HL-60 (cell line): Measurements from ENCODE around the gene ETFA.

Experiments used
- DNase-seq, 2 experiments: peaks; one replicate each; pipeline ENCODE4 v3.0.0-alpha.2; 2010 to 2020; ENCODE audit warnings: low read depth in 1 of 2, low spot score in 1 of 2
- H3K27ac ChIP-seq: fragments of 250-450 bp; sonication (Bioruptor Pico); replicated peaks from 2 replicates; pipeline ENCODE4 v1.5.1; 2020; ENCODE audit warnings: mild to moderate bottlenecking, moderate library complexity
- H3K27me3 ChIP-seq: fragments of 250-450 bp; sonication (Bioruptor Pico); 2 replicates; pipeline ENCODE4 v1.5.1; 2021; ENCODE audit warnings: mild to moderate bottlenecking, moderate library complexity; ENCODE audit not compliant: insufficient read depth, poor library complexity, severe bottlenecking
- H3K4me3 ChIP-seq: replicated peaks from 2 replicates; pipeline ENCODE4 v1.5.1; 2011; ENCODE audit warnings: mild to moderate bottlenecking, control low read depth, low read length; ENCODE audit not compliant: insufficient read depth
- GABPA ChIP-seq: IDR thresholded peaks from 2 replicates; pipeline ENCODE4 v1.6.1; 2012; ENCODE audit warnings: low read depth
- POLR2AphosphoS5 ChIP-seq: IDR thresholded peaks from 2 replicates; pipeline ENCODE4 v1.6.1; 2012; ENCODE audit warnings: low read depth
- SPI1 ChIP-seq: IDR thresholded peaks from 2 replicates; pipeline ENCODE4 v1.6.1; 2012; ENCODE audit warnings: low read depth, mild to moderate bottlenecking, borderline replicate concordance
- TF ChIP-seq, protein P1 (sequence below): IDR thresholded peaks from one replicate; pipeline ENCODE4 v1.5.1; 2011; ENCODE audit warnings: low read length, control low read depth, inconsistent platforms; ENCODE audit not compliant: insufficient read depth
- TF ChIP-seq, protein P2 (sequence below): IDR thresholded peaks from 2 replicates; pipeline ENCODE4 v1.6.1; 2012; ENCODE audit warnings: low read depth; ENCODE audit not compliant: insufficient replicate concordance

Gene ETFA

DNA sequence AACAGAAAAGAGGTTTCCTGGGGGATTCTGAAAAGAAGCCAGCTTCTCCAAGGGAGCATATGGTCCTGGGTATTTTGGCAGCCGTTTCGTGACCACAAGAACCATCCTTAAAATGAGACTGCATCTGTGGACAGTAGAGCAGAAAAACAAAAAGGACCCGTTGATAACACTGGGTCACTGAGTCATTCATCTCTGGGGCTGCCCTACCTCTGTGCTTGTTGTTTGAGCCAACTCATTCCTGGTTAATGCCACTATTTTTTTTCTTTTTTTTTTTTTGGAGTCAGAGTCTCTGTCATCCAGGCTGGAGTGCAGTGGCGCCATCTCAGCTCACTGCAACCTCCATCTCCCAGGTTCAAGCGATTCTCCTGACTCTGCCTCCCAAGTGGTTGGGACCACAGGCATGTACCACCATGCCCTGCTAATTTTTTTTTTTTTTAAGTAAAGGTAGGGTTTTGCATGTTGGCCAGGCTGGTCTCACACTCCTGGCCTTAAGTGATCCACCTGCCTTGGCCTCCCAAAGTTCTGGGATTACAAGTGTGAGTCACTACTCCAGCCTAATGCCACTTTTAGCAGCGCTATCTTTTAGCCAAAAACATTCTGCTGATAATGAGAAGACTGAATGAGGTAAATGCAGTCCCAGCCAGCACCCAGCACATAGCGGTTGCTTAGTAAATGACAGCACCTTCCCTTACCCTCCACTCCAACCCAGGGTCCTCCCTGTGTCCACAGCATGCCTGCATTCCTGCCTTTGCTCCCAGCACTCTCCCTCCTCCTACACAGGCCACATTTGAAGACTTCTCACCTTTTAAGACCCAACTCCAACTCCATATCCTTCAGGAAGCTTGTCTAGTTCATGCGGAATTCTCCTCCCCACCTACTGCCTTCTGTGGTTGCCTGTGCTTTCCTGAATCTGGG is 16.2 kb upstream of the ETFA start:
- TF ChIP-seq GABPA = no peak
- no peak for TF ChIP-seq POLR2AphosphoS5
- TF ChIP-seq, protein P1, sequence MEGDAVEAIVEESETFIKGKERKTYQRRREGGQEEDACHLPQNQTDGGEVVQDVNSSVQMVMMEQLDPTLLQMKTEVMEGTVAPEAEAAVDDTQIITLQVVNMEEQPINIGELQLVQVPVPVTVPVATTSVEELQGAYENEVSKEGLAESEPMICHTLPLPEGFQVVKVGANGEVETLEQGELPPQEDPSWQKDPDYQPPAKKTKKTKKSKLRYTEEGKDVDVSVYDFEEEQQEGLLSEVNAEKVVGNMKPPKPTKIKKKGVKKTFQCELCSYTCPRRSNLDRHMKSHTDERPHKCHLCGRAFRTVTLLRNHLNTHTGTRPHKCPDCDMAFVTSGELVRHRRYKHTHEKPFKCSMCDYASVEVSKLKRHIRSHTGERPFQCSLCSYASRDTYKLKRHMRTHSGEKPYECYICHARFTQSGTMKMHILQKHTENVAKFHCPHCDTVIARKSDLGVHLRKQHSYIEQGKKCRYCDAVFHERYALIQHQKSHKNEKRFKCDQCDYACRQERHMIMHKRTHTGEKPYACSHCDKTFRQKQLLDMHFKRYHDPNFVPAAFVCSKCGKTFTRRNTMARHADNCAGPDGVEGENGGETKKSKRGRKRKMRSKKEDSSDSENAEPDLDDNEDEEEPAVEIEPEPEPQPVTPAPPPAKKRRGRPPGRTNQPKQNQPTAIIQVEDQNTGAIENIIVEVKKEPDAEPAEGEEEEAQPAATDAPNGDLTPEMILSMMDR = no peak
- TF ChIP-seq, protein P2, sequence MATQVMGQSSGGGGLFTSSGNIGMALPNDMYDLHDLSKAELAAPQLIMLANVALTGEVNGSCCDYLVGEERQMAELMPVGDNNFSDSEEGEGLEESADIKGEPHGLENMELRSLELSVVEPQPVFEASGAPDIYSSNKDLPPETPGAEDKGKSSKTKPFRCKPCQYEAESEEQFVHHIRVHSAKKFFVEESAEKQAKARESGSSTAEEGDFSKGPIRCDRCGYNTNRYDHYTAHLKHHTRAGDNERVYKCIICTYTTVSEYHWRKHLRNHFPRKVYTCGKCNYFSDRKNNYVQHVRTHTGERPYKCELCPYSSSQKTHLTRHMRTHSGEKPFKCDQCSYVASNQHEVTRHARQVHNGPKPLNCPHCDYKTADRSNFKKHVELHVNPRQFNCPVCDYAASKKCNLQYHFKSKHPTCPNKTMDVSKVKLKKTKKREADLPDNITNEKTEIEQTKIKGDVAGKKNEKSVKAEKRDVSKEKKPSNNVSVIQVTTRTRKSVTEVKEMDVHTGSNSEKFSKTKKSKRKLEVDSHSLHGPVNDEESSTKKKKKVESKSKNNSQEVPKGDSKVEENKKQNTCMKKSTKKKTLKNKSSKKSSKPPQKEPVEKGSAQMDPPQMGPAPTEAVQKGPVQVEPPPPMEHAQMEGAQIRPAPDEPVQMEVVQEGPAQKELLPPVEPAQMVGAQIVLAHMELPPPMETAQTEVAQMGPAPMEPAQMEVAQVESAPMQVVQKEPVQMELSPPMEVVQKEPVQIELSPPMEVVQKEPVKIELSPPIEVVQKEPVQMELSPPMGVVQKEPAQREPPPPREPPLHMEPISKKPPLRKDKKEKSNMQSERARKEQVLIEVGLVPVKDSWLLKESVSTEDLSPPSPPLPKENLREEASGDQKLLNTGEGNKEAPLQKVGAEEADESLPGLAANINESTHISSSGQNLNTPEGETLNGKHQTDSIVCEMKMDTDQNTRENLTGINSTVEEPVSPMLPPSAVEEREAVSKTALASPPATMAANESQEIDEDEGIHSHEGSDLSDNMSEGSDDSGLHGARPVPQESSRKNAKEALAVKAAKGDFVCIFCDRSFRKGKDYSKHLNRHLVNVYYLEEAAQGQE = no peak
- no peak for TF ChIP-seq SPI1
- no peaks in the 10 kb centered on the region for H3K27me3 ChIP-seq
- H3K4me3 ChIP-seq = no peak overlapping the region
- DNase-seq = no peak
- H3K27ac ChIP-seq = no peak overlapping the region

DNA sequence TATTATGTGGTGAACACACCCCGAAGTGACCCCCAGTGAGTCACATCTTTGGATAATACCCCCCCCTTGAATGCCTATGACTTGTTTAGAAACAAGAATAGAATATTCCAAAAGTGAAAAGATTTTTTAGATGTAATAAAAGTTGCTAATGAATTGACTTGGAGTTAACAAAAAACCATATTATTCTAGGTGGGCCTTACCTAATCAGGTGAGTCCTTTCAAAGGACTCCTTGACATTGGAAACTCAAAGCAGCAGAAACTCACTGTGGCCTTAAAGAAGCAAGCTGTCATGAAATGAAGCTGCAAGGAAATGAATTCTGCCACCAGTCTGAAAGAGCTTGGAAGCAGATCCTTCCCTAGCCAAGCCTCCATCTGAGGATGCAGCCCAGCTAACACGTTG is 14.4 kb upstream of the ETFA start:
- no peak for DNase-seq
- TF ChIP-seq, protein P2 = no peak
- TF ChIP-seq, protein P1 = no peak
- no peak for TF ChIP-seq SPI1
- TF ChIP-seq POLR2AphosphoS5 = no peak
- TF ChIP-seq GABPA = no peak
- Histone ChIP-seq H3K27me3 (no peaks in the 10 kb centered on the region), H3K27ac (no peak overlapping the region), H3K4me3 (no peak overlapping the region)

DNA sequence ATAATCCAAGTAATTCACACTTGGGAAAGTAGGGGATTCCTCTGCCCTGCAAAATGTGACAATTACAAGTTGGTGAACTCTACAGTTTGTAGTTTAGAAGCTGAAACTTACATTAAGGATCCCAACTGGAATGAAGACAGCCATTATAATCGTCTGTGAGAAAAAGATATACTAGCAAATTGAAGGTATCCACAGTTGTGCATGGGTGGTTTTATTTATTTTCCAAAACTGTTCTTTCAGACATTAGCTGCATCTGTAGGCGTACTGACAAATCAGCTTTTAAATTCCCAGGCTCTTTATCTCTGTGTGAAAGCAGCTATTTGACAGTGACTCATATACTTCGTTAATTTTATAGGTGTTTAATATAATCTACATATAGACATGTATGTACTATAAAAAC is 12.8 kb upstream of the ETFA start:
- H3K4me3 ChIP-seq = no peak overlapping the region
- TF ChIP-seq POLR2AphosphoS5 (no peak), SPI1 (no peak), GABPA (no peak)
- TF ChIP-seq, protein P1 = no peak
- TF ChIP-seq, protein P2 = no peak
- no peaks in the 10 kb centered on the region for H3K27me3 ChIP-seq
- no peak for DNase-seq
- H3K27ac ChIP-seq = no peak overlapping the region
